Liver (tissue), 9 donors: ENCODE data around the gene PKIG. TPM values are rescaled to one million over a fixed set of nuclear protein-coding genes. Genes with fewer than 3 reads are reported as not detected.

Experiments used
- DNase-seq: peaks from one replicate; pipeline ENCODE4 v3.0.0-alpha.2; 2017; ENCODE audit warnings: low spot score
- H3K27ac ChIP-seq, 2 donors: one replicate each; pipeline ENCODE4 v1.7.0; 2013; ENCODE audit warnings: inconsistent platforms in 2 of 2, low read length in 2 of 2, control low read depth in 1 of 2, low read depth in 1 of 2, mild to moderate bottlenecking in 1 of 2
- H3K27me3 ChIP-seq, 4 donors: one replicate each; pipeline versions ENCODE4 v1.6.1 to v1.7.0; 2013; ENCODE audit warnings: low read length in 3 of 4, inconsistent platforms in 1 of 4, mild to moderate bottlenecking in 1 of 4, moderate library complexity in 1 of 4; ENCODE audit not compliant: control insufficient read depth in 4 of 4, insufficient read depth in 4 of 4
- H3K36me3 ChIP-seq, 4 donors: one replicate each; pipeline versions ENCODE4 v1.6.1 to v1.7.0; 2013; ENCODE audit warnings: low read length in 3 of 4, mild to moderate bottlenecking in 3 of 4, low read depth in 1 of 4, moderate library complexity in 1 of 4; ENCODE audit not compliant: control insufficient read depth in 4 of 4, insufficient read depth in 3 of 4
- H3K4me1 ChIP-seq, 4 donors: one replicate each; pipeline versions ENCODE4 v1.6.1 to v1.7.0; 2013; ENCODE audit warnings: low read length in 3 of 4, mild to moderate bottlenecking in 3 of 4, moderate library complexity in 1 of 4; ENCODE audit not compliant: control insufficient read depth in 4 of 4, insufficient read depth in 4 of 4
- H3K4me3 ChIP-seq, 3 donors: one replicate each; pipeline versions ENCODE4 v1.6.1 to v1.7.0; 2013; ENCODE audit warnings: low read length in 3 of 3, control low read depth in 1 of 3, low read depth in 1 of 3, mild to moderate bottlenecking in 1 of 3
- H3K9ac ChIP-seq, 2 donors: one replicate each; pipeline ENCODE4 v1.7.0; 2013; ENCODE audit warnings: low read length in 2 of 2, mild to moderate bottlenecking in 2 of 2, moderate library complexity in 2 of 2, control low read depth in 1 of 2, low read depth in 1 of 2
- H3K9me3 ChIP-seq, 4 donors: one replicate each; pipeline versions ENCODE4 v1.6.1 to v1.7.0; 2013; ENCODE audit warnings: low read length in 3 of 4; ENCODE audit not compliant: control insufficient read depth in 4 of 4
- ATF3 ChIP-seq: IDR thresholded peaks from 2 replicates; pipeline ENCODE4 v1.6.1; 2016; ENCODE audit warnings: antibody characterized with exemption
- CTCF ChIP-seq: fragments of 150-350 bp; IDR thresholded peaks from 2 replicates; pipeline ENCODE4 v1.5.1; 2017; ENCODE audit warnings: improper control_type of control experiment, low read depth, low read length; ENCODE audit not compliant: missing input control
- EGR1 ChIP-seq, 2 donors: IDR thresholded peaks; 2 replicates each; pipeline ENCODE4 v1.6.1; 2016 to 2018; ENCODE audit warnings: antibody characterized with exemption in 2 of 2, low read depth in 2 of 2
- FOXA1 ChIP-seq: IDR thresholded peaks from 2 replicates; pipeline ENCODE4 v1.6.1; 2016; ENCODE audit warnings: antibody characterized with exemption
- FOXA2 ChIP-seq: IDR thresholded peaks from 2 replicates; pipeline ENCODE4 v1.6.1; 2016; ENCODE audit warnings: antibody characterized with exemption
- GABPA ChIP-seq, 2 donors: IDR thresholded peaks in 1 of 2; conservative IDR thresholded peaks in 1 of 2; 2 replicates each; pipeline ENCODE4 v1.6.1; 2016; ENCODE audit warnings: antibody characterized with exemption in 2 of 2, mild to moderate bottlenecking in 1 of 2, moderate library complexity in 1 of 2
- HNF4A ChIP-seq, 2 donors: conservative IDR thresholded peaks; 2 replicates each; pipeline ENCODE4 v1.6.1; 2016; ENCODE audit warnings: antibody characterized with exemption in 2 of 2, mild to moderate bottlenecking in 2 of 2
- HNF4G ChIP-seq: IDR thresholded peaks from 2 replicates; pipeline ENCODE4 v1.6.1; 2016; ENCODE audit warnings: antibody characterized with exemption
- MAX ChIP-seq: IDR thresholded peaks from 2 replicates; pipeline ENCODE4 v1.6.1; 2016; ENCODE audit warnings: antibody characterized with exemption
- NR2F2 ChIP-seq: IDR thresholded peaks from 2 replicates; pipeline ENCODE4 v1.6.1; 2016; ENCODE audit warnings: antibody characterized with exemption
- RAD21 ChIP-seq, 2 donors: IDR thresholded peaks; 2 replicates each; pipeline ENCODE4 v1.6.1; 2016; ENCODE audit warnings: antibody characterized with exemption in 2 of 2, mild to moderate bottlenecking in 2 of 2
- REST ChIP-seq: IDR thresholded peaks from 2 replicates; pipeline ENCODE4 v1.6.1; 2016; ENCODE audit warnings: antibody characterized with exemption, mild to moderate bottlenecking
- RXRA ChIP-seq, 2 donors: IDR thresholded peaks; 2 replicates each; pipeline ENCODE4 v1.6.1; 2017 to 2018; ENCODE audit warnings: antibody characterized with exemption in 2 of 2, mild to moderate bottlenecking in 1 of 2
- SP1 ChIP-seq: IDR thresholded peaks from 2 replicates; pipeline ENCODE4 v1.6.1; 2018; ENCODE audit warnings: antibody characterized with exemption, mild to moderate bottlenecking
- YY1 ChIP-seq: IDR thresholded peaks from 2 replicates; pipeline ENCODE4 v1.6.1; 2016; ENCODE audit warnings: antibody characterized with exemption, mild to moderate bottlenecking
- ZBTB33 ChIP-seq: IDR thresholded peaks from 2 replicates; pipeline ENCODE4 v1.6.1; 2016; ENCODE audit warnings: antibody characterized with exemption
- WGBS: extraction: QIAGEN DNeasy Blood & Tissue Kit; methylation state at CpG from one replicate; pipeline ENCODE4 v1.1.7; 2013; 5-methylcytosine and 5-hydroxymethylcytosine counted together
- polyA plus RNA-seq, 2 donors: library from polyadenylated mRNA; stranded (reverse) in 1 of 2; unstranded in 1 of 2; fragments of 200-250 nt in 1 of 2; fragments of >200 nt in 1 of 2; fragmentation: Nextera tagmentation in 1 of 2; extraction: Ambion mirVana in 1 of 2; gene quantifications; one replicate each; pipeline versions ENCODE4 v1.2.1 to v1.2.3, GENCODE V29; 2013 to 2015
- total RNA-seq, 2 donors: library from RNA; depleted of rRNA; stranded (reverse); fragments of >200 nt; gene quantifications; one replicate each; pipeline ENCODE4 v1.2.3, GENCODE V29; 2014
- donor health status: healthy.
- donor health status: healthy.
- donor health status: healthy.
- donor health status: healthy.
- donor health status: healthy.

The PKIG gene
- total and polyA plus RNA-seq, 4 donors: 10.6 to 24.3 (median 23.4) TPM

GRCh38 chr20:44593751-44594150, 11.4 kb downstream of the PKIG start:
- Histone ChIP-seq H3K27me3 (no peaks in the 10 kb centered on the region), H3K4me3 (no peak overlapping the region), H3K36me3 (peaks cover 0 to 17% (median 6%) of the 10 kb centered on the region in 4 donors), H3K4me1 (no peaks in the 10 kb centered on the region), H3K9me3 (no peaks in the 10 kb centered on the region), H3K9ac (no peak overlapping the region), H3K27ac (no peak overlapping the region)
- DNase-seq: no peak
- no peak for TF ChIP-seq YY1
- no peak for TF ChIP-seq ZBTB33
- 84% methylated on average over 2 of the region's 2 CpGs for WGBS

- no peak for DNase-seq
- no peaks in the 10 kb centered on the region for H3K9me3 ChIP-seq
- H3K27ac ChIP-seq: no peak overlapping the region
- no peak overlapping the region for H3K4me3 ChIP-seq
- TF ChIP-seq RAD21 (IDR thresholded peaks at IDR 0.05): no peak
- TF ChIP-seq ZBTB33: no peak
- no peak for TF ChIP-seq GABPA (IDR thresholded peaks at IDR 0.05 in 1 of 2, conservative IDR thresholded peaks at IDR 0.05 in 1 of 2)
- no peak for TF ChIP-seq EGR1 (IDR thresholded peaks at IDR 0.05; ENCODE audit: low read depth in 2 of 2)
- TF ChIP-seq MAX: no peak
- TF ChIP-seq RXRA (IDR thresholded peaks at IDR 0.05): no peak
- TF ChIP-seq ATF3: no peak
- no peak for TF ChIP-seq SP1
- TF ChIP-seq FOXA2: no peak
- TF ChIP-seq HNF4A (conservative IDR thresholded peaks at IDR 0.05): no peak
- no peaks in the 10 kb centered on the region for H3K27me3 ChIP-seq
- peaks cover 0 to 15% (median 6%) of the 10 kb centered on the region in 4 donors for H3K36me3 ChIP-seq
- no peaks in the 10 kb centered on the region for H3K4me1 ChIP-seq
- 82% methylated on average over 1 of the region's 1 CpG for WGBS
- no peak overlapping the region for H3K9ac ChIP-seq
Observed at GRCh38 chr20:44594730-44595129, 12.4 kb downstream of the PKIG start.

- Histone ChIP-seq H3K27me3 (no peaks in the 10 kb centered on the region), H3K27ac (no peak overlapping the region), H3K4me1 (peaks cover 1 to 9% (median 3%) of the 10 kb centered on the region in 4 donors), H3K36me3 (peaks cover 0 to 6% (median 2%) of the 10 kb centered on the region in 4 donors), H3K4me3 (no peak overlapping the region), H3K9ac (no peak overlapping the region), H3K9me3 (no peaks in the 10 kb centered on the region)
- DNase-seq: no peak
- WGBS: 94% methylated on average over 4 of the region's 4 CpGs
- no peak for TF ChIP-seq NR2F2
- TF ChIP-seq RXRA (IDR thresholded peaks at IDR 0.05): no peak
- no peak for TF ChIP-seq MAX
- no peak for TF ChIP-seq SP1
- TF ChIP-seq HNF4G: no peak
- TF ChIP-seq ATF3: no peak
- TF ChIP-seq HNF4A (conservative IDR thresholded peaks at IDR 0.05): no peak
- no peak for TF ChIP-seq YY1
- no peak for TF ChIP-seq REST
- TF ChIP-seq FOXA1: no peak
- TF ChIP-seq CTCF: no peak
- no peak for TF ChIP-seq RAD21 (IDR thresholded peaks at IDR 0.05)
- TF ChIP-seq FOXA2: no peak
Observed at GRCh38 chr20:44596010-44596409, 13.6 kb downstream of the PKIG start.
